HepG2 (cell line): ENCODE data around the gene ACTN4.

Experiments used
- FOXO4 ChIP-seq: sonication (generic); formaldehyde crosslinking; conservative IDR thresholded peaks from 2 replicates; pipeline ENCODE4 v1.8.1; 2023; ENCODE audit warnings: missing genetic modification reagents
- FOXP4 ChIP-seq: sonication (generic); formaldehyde crosslinking; IDR thresholded peaks from 2 replicates; pipeline ENCODE4 v1.4.0; 2020; ENCODE audit warnings: missing genetic modification reagents
- IRF2 ChIP-seq: IDR thresholded peaks from 2 replicates; pipeline ENCODE4 v1.6.1; 2018; ENCODE audit warnings: missing genetic modification reagents, missing compliant biosample characterization
- POLR2A ChIP-seq, 2 experiments: IDR thresholded peaks; 2 replicates each; pipeline ENCODE4 v1.6.1; 2011; ENCODE audit warnings: low read depth in 2 of 2, low read length in 2 of 2, mild to moderate bottlenecking in 1 of 2, moderate library complexity in 1 of 2; ENCODE audit not compliant: insufficient read depth in 1 of 2
- RAD21 ChIP-seq: fragments of 450-650 bp; formaldehyde crosslinking; IDR thresholded peaks from 2 replicates; pipeline ENCODE4 v1.5.0; 2020; ENCODE audit warnings: mild to moderate bottlenecking
- RXRA ChIP-seq: sonication (generic); formaldehyde crosslinking; IDR thresholded peaks from 2 replicates; pipeline ENCODE4 v1.5.1; 2020; ENCODE audit warnings: missing genetic modification reagents
- ZNF326 ChIP-seq: sonication (generic); formaldehyde crosslinking; IDR thresholded peaks from 2 replicates; pipeline ENCODE4 v1.4.0; 2020; ENCODE audit warnings: missing genetic modification reagents, borderline replicate concordance
- ZNF629 ChIP-seq: sonication (generic); formaldehyde crosslinking; conservative IDR thresholded peaks from 2 replicates; pipeline ENCODE4 v1.5.0; 2020; ENCODE audit warnings: missing genetic modification reagents
- ZNF670 ChIP-seq: sonication (generic); formaldehyde crosslinking; IDR thresholded peaks from 2 replicates; pipeline ENCODE4 v1.8.0; 2022; ENCODE audit warnings: mild to moderate bottlenecking, missing genetic modification reagents, borderline replicate concordance
- ZNF781 ChIP-seq: sonication (generic); formaldehyde crosslinking; IDR thresholded peaks from 2 replicates; pipeline ENCODE4 v1.5.1; 2020; ENCODE audit warnings: borderline replicate concordance, mild to moderate bottlenecking, missing genetic modification reagents; ENCODE audit errors: not compliant biosample characterization
- ZNF788 ChIP-seq: sonication (generic); formaldehyde crosslinking; IDR thresholded peaks from 2 replicates; pipeline ENCODE4 v1.5.0; 2020; ENCODE audit warnings: mild to moderate bottlenecking, missing genetic modification reagents, borderline replicate concordance
- TF ChIP-seq, protein P1 (sequence below): fragments of 450-650 bp; IDR thresholded peaks from 2 replicates; pipeline ENCODE4 v1.6.1; 2017; ENCODE audit warnings: mild to moderate bottlenecking

- TF ChIP-seq POLR2A (IDR thresholded peaks at IDR 0.05; ENCODE audit: insufficient read depth in 1 of 2, low read depth in 2 of 2, low read length in 2 of 2): no peak
- TF ChIP-seq, protein P1, sequence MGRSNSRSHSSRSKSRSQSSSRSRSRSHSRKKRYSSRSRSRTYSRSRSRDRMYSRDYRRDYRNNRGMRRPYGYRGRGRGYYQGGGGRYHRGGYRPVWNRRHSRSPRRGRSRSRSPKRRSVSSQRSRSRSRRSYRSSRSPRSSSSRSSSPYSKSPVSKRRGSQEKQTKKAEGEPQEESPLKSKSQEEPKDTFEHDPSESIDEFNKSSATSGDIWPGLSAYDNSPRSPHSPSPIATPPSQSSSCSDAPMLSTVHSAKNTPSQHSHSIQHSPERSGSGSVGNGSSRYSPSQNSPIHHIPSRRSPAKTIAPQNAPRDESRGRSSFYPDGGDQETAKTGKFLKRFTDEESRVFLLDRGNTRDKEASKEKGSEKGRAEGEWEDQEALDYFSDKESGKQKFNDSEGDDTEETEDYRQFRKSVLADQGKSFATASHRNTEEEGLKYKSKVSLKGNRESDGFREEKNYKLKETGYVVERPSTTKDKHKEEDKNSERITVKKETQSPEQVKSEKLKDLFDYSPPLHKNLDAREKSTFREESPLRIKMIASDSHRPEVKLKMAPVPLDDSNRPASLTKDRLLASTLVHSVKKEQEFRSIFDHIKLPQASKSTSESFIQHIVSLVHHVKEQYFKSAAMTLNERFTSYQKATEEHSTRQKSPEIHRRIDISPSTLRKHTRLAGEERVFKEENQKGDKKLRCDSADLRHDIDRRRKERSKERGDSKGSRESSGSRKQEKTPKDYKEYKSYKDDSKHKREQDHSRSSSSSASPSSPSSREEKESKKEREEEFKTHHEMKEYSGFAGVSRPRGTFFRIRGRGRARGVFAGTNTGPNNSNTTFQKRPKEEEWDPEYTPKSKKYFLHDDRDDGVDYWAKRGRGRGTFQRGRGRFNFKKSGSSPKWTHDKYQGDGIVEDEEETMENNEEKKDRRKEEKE: no peak
- no peak for TF ChIP-seq ZNF629 (CRISPR knock-in tag)
- TF ChIP-seq FOXP4 (CRISPR knock-in tag): no peak
- no peak for TF ChIP-seq ZNF326 (CRISPR knock-in tag)
- TF ChIP-seq ZNF670: no peak
- no peak for TF ChIP-seq ZNF788 (CRISPR knock-in tag)
- TF ChIP-seq RXRA: peak; percentile 9; the same call in 1 of the 2 replicates
- TF ChIP-seq ZNF781: no peak
- TF ChIP-seq FOXO4 (CRISPR knock-in tag): no peak
- no peak for TF ChIP-seq RAD21 (CRISPR knock-in tag)
- TF ChIP-seq IRF2 (CRISPR knock-in tag): no peak
These were observed 65.8 kb downstream of the ACTN4 start for GRCh38 chr19:38713227-38713649.
